MM.1S (cell line): ENCODE results near the gene DCHS1.

ENCODE experiments used
- DNase-seq: peaks from one replicate; pipeline ENCODE4 v3.0.0-alpha.2; 2015
- H2AFZ ChIP-seq: fragments of 300-600 bp; sonication (generic); 2 replicates; pipeline ENCODE4 v1.6.0; 2016; ENCODE audit warnings: antibody characterized with exemption, low read length
- H3F3A ChIP-seq: fragments of 300-600 bp; sonication (generic); 2 replicates; pipeline ENCODE4 v1.6.1; 2016; ENCODE audit warnings: mild to moderate bottlenecking, antibody characterized with exemption, low read length, moderate library complexity, mixed read lengths; ENCODE audit not compliant: insufficient read depth
- H3K27ac ChIP-seq: fragments of 300-600 bp; sonication (generic); 2 replicates; pipeline ENCODE4 v1.5.1; 2016; ENCODE audit warnings: mild to moderate bottlenecking, low read length
- H3K27me3 ChIP-seq: fragments of 300-600 bp; sonication (generic); replicated peaks from 2 replicates; pipeline ENCODE4 v1.6.0; 2016; ENCODE audit warnings: low read length; ENCODE audit not compliant: insufficient read depth
- H3K36me3 ChIP-seq: fragments of 300-600 bp; sonication (generic); replicated peaks from 2 replicates; pipeline ENCODE4 v1.6.1; 2016; ENCODE audit warnings: mild to moderate bottlenecking, low read length, mixed read lengths; ENCODE audit not compliant: insufficient read depth
- H3K4me1 ChIP-seq: fragments of 300-600 bp; sonication (generic); 2 replicates; pipeline ENCODE4 v1.6.1; 2016; ENCODE audit warnings: low read length, mixed read lengths
- H3K4me2 ChIP-seq: fragments of 300-600 bp; sonication (generic); 2 replicates; pipeline ENCODE4 v1.6.0; 2016; ENCODE audit warnings: low read depth, low read length
- H3K4me3 ChIP-seq: fragments of 300-600 bp; sonication (generic); 2 replicates; pipeline ENCODE4 v1.5.1; 2016; ENCODE audit warnings: low read length, mixed read lengths
- H3K79me2 ChIP-seq: fragments of 300-600 bp; sonication (generic); 2 replicates; pipeline ENCODE4 v1.6.1; 2016; ENCODE audit warnings: mixed run types, low read length, mixed read lengths
- H3K9ac ChIP-seq: fragments of 300-600 bp; sonication (generic); 2 replicates; pipeline ENCODE4 v1.6.1; 2016; ENCODE audit warnings: low read length, mixed read lengths
- H3K9me2 ChIP-seq: fragments of 300-600 bp; sonication (generic); replicated peaks from 2 replicates; pipeline ENCODE4 v1.6.1; 2016; ENCODE audit warnings: mild to moderate bottlenecking, low read length, mixed read lengths; ENCODE audit not compliant: insufficient read depth
- H3K9me3 ChIP-seq: fragments of 300-600 bp; sonication (generic); replicated peaks from 2 replicates; pipeline ENCODE4 v1.6.1; 2016; ENCODE audit warnings: mild to moderate bottlenecking, low read length, mixed read lengths; ENCODE audit not compliant: insufficient read depth
- H4K20me1 ChIP-seq: fragments of 300-600 bp; sonication (generic); 2 replicates; pipeline ENCODE4 v1.6.1; 2016; ENCODE audit warnings: mild to moderate bottlenecking, low read length, moderate library complexity, mixed read lengths; ENCODE audit not compliant: insufficient read depth
- CTCF ChIP-seq: fragments of 300-600 bp; sonication (generic); IDR thresholded peaks from 2 replicates; pipeline ENCODE4 v1.5.1; 2016; ENCODE audit warnings: antibody characterized with exemption, low read length, mixed read lengths
- EZH2 ChIP-seq: fragments of 300-600 bp; sonication (generic); optimal IDR thresholded peaks from 2 replicates; pipeline ENCODE3; 2017; ENCODE audit warnings: low read depth, mild to moderate bottlenecking, antibody characterized with exemption, low read length, mixed read lengths
- EZH2phosphoT487 ChIP-seq: fragments of 300-600 bp; sonication (generic); IDR thresholded peaks from 2 replicates; pipeline ENCODE4 v1.6.1; 2018; ENCODE audit warnings: antibody characterized with exemption, low read length

The DCHS1 gene

GRCh38 chr11:6632116-6633073 is 23.2 kb downstream of the DCHS1 start:
- no peaks in the 10 kb centered on the region for H3K36me3 ChIP-seq

GRCh38 chr11:6631361-6631890 is 24.2 kb downstream of the DCHS1 start:
- H3K4me2 ChIP-seq, result no peak overlapping the region
- no peak for DNase-seq

More at GRCh38 chr11:6632116-6633073, 23.2 kb downstream of the DCHS1 start:
- DNase-seq, result no peak
- Histone ChIP-seq H3K4me1 (peaks cover 2% of the 10 kb centered on the region), H3K79me2 (no peaks in the 10 kb centered on the region), H3K9ac (no peak overlapping the region), H3K27me3 (no peaks in the 10 kb centered on the region), H3K9me3 (no peaks in the 10 kb centered on the region), H2AFZ (no peak overlapping the region), H3K27ac (no peak overlapping the region), H4K20me1 (no peaks in the 10 kb centered on the region), H3K9me2 (no peaks in the 10 kb centered on the region), H3K4me2 (no peak overlapping the region), H3K4me3 (no peak overlapping the region), H3F3A (no peaks in the 10 kb centered on the region)
- TF ChIP-seq EZH2 (no peak), CTCF (no peak), EZH2phosphoT487 (no peak)

GRCh38 chr11:6630632-6631291 is 24.8 kb downstream of the DCHS1 start:
- H3K27me3 ChIP-seq, result no peaks in the 10 kb centered on the region
- H3K27ac ChIP-seq, result no peak overlapping the region
- no peaks in the 10 kb centered on the region for H3K79me2 ChIP-seq
- H3K9ac ChIP-seq, result no peak overlapping the region
- H3K9me3 ChIP-seq, result no peaks in the 10 kb centered on the region
- H3K4me1 ChIP-seq, result peaks cover 6% of the 10 kb centered on the region
- H3K4me2 ChIP-seq, result no peak overlapping the region
- no peaks in the 10 kb centered on the region for H3K36me3 ChIP-seq
- H4K20me1 ChIP-seq, result no peaks in the 10 kb centered on the region
- H2AFZ ChIP-seq, result no peak overlapping the region
- H3K4me3 ChIP-seq, result no peak overlapping the region
- TF ChIP-seq EZH2phosphoT487 (no peak), CTCF (no peak), EZH2 (no peak)
- DNase-seq, result no peak
- no peaks in the 10 kb centered on the region for H3F3A ChIP-seq
- H3K9me2 ChIP-seq, result no peaks in the 10 kb centered on the region

More at GRCh38 chr11:6631361-6631890, 24.2 kb downstream of the DCHS1 start:
- Histone ChIP-seq H3F3A (no peaks in the 10 kb centered on the region), H2AFZ (no peak overlapping the region), H3K79me2 (no peaks in the 10 kb centered on the region), H3K27ac (no peak overlapping the region), H3K9me3 (no peaks in the 10 kb centered on the region), H4K20me1 (no peaks in the 10 kb centered on the region), H3K9ac (no peak overlapping the region), H3K4me1 (peaks cover 6% of the 10 kb centered on the region), H3K36me3 (no peaks in the 10 kb centered on the region), H3K27me3 (no peaks in the 10 kb centered on the region), H3K4me3 (no peak overlapping the region), H3K9me2 (no peaks in the 10 kb centered on the region)
- TF ChIP-seq EZH2, result no peak
- TF ChIP-seq CTCF, result no peak
- no peak for TF ChIP-seq EZH2phosphoT487
